ENCODE results near the gene TRAF6. TPM values are rescaled to one million over a fixed set of nuclear protein-coding genes. Genes with fewer than 3 reads are reported as not detected.

TRAF6 gene
- total and polyA plus RNA-seq, 10 of the 15 experiments (the other 5 are each of a cell fraction or from before 2014, with no cell fraction given), result 1.4 to 10.9 (median 7.0) TPM

- TF ChIP-seq ZNF384 (IDR thresholded peaks at IDR 0.05; ENCODE audit: borderline replicate concordance, low read depth, low read length), result no peak
- TF ChIP-seq CREM (IDR thresholded peaks at IDR 0.05; ENCODE audit: low read depth), result peak; percentile 58; the same call in 1 of the 2 replicates
- TF ChIP-seq STAT3 (IDR thresholded peaks at IDR 0.05; ENCODE audit: low read depth, low read length), result 0 out of 2 replicates have a peak, but pooled peaks have one; percentile 53
- no peak for TF ChIP-seq MYB (IDR thresholded peaks at IDR 0.05; ENCODE audit: borderline replicate concordance, low read depth, low read length)
- TF ChIP-seq ATF2 (IDR thresholded peaks at IDR 0.05; ENCODE audit: low read length), result no peak
- TF ChIP-seq SIX5 (IDR thresholded peaks at IDR 0.05; ENCODE audit: low read depth, low read length, severe bottlenecking), result no peak
- no peak for TF ChIP-seq SIN3A (IDR thresholded peaks at IDR 0.05; ENCODE audit: low read depth, low read length)
- TF ChIP-seq RAD51 (IDR thresholded peaks at IDR 0.05), result peak; percentile 69; the same call in 1 of the 2 replicates
- no peak for TF ChIP-seq MTA2 (IDR thresholded peaks at IDR 0.05; ENCODE audit: low read depth)
- no peak for TF ChIP-seq ASH2L (IDR thresholded peaks at IDR 0.05; ENCODE audit: borderline replicate concordance, low read depth)
- TF ChIP-seq, protein P1, sequence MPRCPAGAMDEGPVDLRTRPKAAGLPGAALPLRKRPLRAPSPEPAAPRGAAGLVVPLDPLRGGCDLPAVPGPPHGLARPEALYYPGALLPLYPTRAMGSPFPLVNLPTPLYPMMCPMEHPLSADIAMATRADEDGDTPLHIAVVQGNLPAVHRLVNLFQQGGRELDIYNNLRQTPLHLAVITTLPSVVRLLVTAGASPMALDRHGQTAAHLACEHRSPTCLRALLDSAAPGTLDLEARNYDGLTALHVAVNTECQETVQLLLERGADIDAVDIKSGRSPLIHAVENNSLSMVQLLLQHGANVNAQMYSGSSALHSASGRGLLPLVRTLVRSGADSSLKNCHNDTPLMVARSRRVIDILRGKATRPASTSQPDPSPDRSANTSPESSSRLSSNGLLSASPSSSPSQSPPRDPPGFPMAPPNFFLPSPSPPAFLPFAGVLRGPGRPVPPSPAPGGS (IDR thresholded peaks at IDR 0.05; ENCODE audit: borderline replicate concordance, insufficient read depth, low read depth, low read length, poor library complexity, severe bottlenecking), result no peak
- peak; percentile 58; the same call in 1 of the 2 replicates for TF ChIP-seq PKNOX1 (IDR thresholded peaks at IDR 0.05)
- TF ChIP-seq YBX1 (IDR thresholded peaks at IDR 0.05), result no peak
- no peak for TF ChIP-seq SMAD1 (IDR thresholded peaks at IDR 0.05; ENCODE audit: low read depth, partially characterized antibody)
- peak in 1 of 2 experiments; percentile 23; a peak in 2 of 4 replicates for TF ChIP-seq BHLHE40 (IDR thresholded peaks at IDR 0.05; ENCODE audit: borderline replicate concordance in 1 of 2, low read depth in 2 of 2, low read length in 1 of 2)
- no peak for TF ChIP-seq ZBED1 (IDR thresholded peaks at IDR 0.05; ENCODE audit: borderline replicate concordance)
- no peak for TF ChIP-seq NR2F1 (conservative IDR thresholded peaks at IDR 0.05)
- TF ChIP-seq PAX8 (IDR thresholded peaks at IDR 0.05), result no peak
- TF ChIP-seq SMC3 (IDR thresholded peaks at IDR 0.05; ENCODE audit: borderline replicate concordance, low read length), result 0 out of 2 replicates have a peak, but pooled peaks have one; percentile 34
- TF ChIP-seq JUNB (IDR thresholded peaks at IDR 0.05), result peak; percentile 58; the same call in 1 of the 2 replicates
- TF ChIP-seq, protein P2, sequence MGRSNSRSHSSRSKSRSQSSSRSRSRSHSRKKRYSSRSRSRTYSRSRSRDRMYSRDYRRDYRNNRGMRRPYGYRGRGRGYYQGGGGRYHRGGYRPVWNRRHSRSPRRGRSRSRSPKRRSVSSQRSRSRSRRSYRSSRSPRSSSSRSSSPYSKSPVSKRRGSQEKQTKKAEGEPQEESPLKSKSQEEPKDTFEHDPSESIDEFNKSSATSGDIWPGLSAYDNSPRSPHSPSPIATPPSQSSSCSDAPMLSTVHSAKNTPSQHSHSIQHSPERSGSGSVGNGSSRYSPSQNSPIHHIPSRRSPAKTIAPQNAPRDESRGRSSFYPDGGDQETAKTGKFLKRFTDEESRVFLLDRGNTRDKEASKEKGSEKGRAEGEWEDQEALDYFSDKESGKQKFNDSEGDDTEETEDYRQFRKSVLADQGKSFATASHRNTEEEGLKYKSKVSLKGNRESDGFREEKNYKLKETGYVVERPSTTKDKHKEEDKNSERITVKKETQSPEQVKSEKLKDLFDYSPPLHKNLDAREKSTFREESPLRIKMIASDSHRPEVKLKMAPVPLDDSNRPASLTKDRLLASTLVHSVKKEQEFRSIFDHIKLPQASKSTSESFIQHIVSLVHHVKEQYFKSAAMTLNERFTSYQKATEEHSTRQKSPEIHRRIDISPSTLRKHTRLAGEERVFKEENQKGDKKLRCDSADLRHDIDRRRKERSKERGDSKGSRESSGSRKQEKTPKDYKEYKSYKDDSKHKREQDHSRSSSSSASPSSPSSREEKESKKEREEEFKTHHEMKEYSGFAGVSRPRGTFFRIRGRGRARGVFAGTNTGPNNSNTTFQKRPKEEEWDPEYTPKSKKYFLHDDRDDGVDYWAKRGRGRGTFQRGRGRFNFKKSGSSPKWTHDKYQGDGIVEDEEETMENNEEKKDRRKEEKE (IDR thresholded peaks at IDR 0.05), result no peak
- no peak for TF ChIP-seq ESRRA (IDR thresholded peaks at IDR 0.05; ENCODE audit: low read length)
- TF ChIP-seq DPF2 (IDR thresholded peaks at IDR 0.05), result no peak
- no peak for TF ChIP-seq YY1 (IDR thresholded peaks at IDR 0.05; ENCODE audit: low read depth, low read length)
- TF ChIP-seq, protein P3, sequence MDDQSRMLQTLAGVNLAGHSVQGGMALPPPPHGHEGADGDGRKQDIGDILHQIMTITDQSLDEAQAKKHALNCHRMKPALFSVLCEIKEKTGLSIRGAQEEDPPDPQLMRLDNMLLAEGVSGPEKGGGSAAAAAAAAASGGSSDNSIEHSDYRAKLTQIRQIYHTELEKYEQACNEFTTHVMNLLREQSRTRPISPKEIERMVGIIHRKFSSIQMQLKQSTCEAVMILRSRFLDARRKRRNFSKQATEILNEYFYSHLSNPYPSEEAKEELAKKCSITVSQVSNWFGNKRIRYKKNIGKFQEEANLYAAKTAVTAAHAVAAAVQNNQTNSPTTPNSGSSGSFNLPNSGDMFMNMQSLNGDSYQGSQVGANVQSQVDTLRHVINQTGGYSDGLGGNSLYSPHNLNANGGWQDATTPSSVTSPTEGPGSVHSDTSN (IDR thresholded peaks at IDR 0.05; ENCODE audit: insufficient replicate concordance, low read depth, low read length), result peak; percentile 43
Measured at GRCh38 chr11:36540998-36541397, 30.9 kb upstream of the TRAF6 start (continued).
